Measurements from ENCODE around the gene ABCD1. TPM values are rescaled to one million over a fixed set of nuclear protein-coding genes. Genes with fewer than 3 reads are reported as not detected.
"Not testable (repeated sequence)": the region's sequence is repeated elsewhere in the genome, so short reads cannot be mapped to it uniquely, and the experiment has no call there.

The ABCD1 gene
- polyA plus RNA-seq, 3 donors: 5.6 to 22.5 (median 5.8) TPM

DNA sequence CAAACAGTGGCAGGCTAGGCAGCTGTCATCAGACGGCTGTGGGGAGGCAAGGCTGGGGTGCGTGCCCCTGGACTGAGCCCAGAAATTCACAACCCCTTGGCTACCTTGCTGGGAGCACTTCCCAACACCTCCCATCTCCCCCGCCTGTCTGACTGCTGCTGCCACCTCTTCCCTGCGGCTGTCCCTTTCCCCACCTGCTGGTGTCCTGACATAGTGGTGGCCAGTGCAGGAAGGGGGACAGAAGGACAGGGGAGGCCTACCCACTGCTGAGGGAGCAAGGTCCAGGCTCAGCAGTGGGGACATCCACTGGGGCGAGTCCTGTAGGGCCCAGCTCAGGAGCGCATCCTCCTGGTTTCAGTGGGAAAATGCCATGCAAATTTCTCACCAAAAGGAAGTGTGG lies 3.4 kb downstream of the ABCD1 start:
- Mint-ChIP-seq H3K27me3 (ENCODE audit: low read depth in 3 of 3) (peaks cover 0 to 3% (median 0%) of the 10 kb centered on the region in 3 donors), H3K4me3 (peak overlapping the region; percentile 16 to 60), H3K9me3 (peaks cover 0 to 35% (median 18%) of the 10 kb centered on the region in 7 donors), H3K27ac (peak overlapping the region; percentile 78 to 93 (median 90)), H3K4me1 (peaks cover 50% of the 10 kb centered on the region), H3K36me3 (peaks cover 19 to 24% of the 10 kb centered on the region in 2 donors)
- no peak for DNase-seq
- no peak overlapping the region for H3K9ac ChIP-seq (ENCODE audit: insufficient read depth, low read length, poor library complexity, severe bottlenecking)
- H2AFZ ChIP-seq (ENCODE audit: insufficient read depth, low read depth, low read length, poor library complexity, severe bottlenecking): no peak overlapping the region
- peaks cover 24% of the 10 kb centered on the region for H4K20me1 ChIP-seq (ENCODE audit: insufficient read depth, low read length)
- H3K4me1 ChIP-seq (ENCODE audit: control insufficient read depth in 1 of 2, insufficient read depth in 2 of 2, low read length in 2 of 2): peaks cover 78 to 89% of the 10 kb centered on the region in 2 donors
- H3K79me2 ChIP-seq (ENCODE audit: insufficient read depth, low read length): peaks cover 57% of the 10 kb centered on the region
- no peaks in the 10 kb centered on the region for H3K27me3 ChIP-seq (ENCODE audit: control insufficient read depth in 2 of 2, insufficient read depth in 2 of 2, low read length in 2 of 2)
- H3K4me3 ChIP-seq (replicated peaks in 1 of 3; ENCODE audit: low read depth in 2 of 3, low read length in 3 of 3): peak overlapping the region in 1 of 3 experiments; percentile 80
- intact Hi-C loops (cut with micrococcal nuclease): no loop called here
- H3K4me2 ChIP-seq (replicated peaks; ENCODE audit: extremely low read depth, low read length, poor library complexity, severe bottlenecking): peak overlapping the region; percentile 86
- TF ChIP-seq, protein P1, sequence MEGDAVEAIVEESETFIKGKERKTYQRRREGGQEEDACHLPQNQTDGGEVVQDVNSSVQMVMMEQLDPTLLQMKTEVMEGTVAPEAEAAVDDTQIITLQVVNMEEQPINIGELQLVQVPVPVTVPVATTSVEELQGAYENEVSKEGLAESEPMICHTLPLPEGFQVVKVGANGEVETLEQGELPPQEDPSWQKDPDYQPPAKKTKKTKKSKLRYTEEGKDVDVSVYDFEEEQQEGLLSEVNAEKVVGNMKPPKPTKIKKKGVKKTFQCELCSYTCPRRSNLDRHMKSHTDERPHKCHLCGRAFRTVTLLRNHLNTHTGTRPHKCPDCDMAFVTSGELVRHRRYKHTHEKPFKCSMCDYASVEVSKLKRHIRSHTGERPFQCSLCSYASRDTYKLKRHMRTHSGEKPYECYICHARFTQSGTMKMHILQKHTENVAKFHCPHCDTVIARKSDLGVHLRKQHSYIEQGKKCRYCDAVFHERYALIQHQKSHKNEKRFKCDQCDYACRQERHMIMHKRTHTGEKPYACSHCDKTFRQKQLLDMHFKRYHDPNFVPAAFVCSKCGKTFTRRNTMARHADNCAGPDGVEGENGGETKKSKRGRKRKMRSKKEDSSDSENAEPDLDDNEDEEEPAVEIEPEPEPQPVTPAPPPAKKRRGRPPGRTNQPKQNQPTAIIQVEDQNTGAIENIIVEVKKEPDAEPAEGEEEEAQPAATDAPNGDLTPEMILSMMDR (IDR thresholded peaks at IDR 0.05): no peak
- WGBS (ENCODE audit: insufficient coverage): no CpG with 5 or more reads among the region's 6 CpGs
- peaks cover 0 to 11% of the 10 kb centered on the region in 2 donors for H3K9me3 ChIP-seq (replicated peaks in 1 of 2; ENCODE audit: control insufficient read depth in 1 of 2, insufficient read depth in 1 of 2, low read length in 2 of 2)
- H3K27ac ChIP-seq (ENCODE audit: low read depth in 1 of 2, low read length in 2 of 2): peak overlapping the region; percentile 93 to 100
- H3K36me3 ChIP-seq (replicated peaks in 1 of 2; ENCODE audit: control insufficient read depth in 1 of 2, insufficient read depth in 2 of 2, low read length in 2 of 2): peaks cover 7% of the 10 kb centered on the region in 2 donors

DNA sequence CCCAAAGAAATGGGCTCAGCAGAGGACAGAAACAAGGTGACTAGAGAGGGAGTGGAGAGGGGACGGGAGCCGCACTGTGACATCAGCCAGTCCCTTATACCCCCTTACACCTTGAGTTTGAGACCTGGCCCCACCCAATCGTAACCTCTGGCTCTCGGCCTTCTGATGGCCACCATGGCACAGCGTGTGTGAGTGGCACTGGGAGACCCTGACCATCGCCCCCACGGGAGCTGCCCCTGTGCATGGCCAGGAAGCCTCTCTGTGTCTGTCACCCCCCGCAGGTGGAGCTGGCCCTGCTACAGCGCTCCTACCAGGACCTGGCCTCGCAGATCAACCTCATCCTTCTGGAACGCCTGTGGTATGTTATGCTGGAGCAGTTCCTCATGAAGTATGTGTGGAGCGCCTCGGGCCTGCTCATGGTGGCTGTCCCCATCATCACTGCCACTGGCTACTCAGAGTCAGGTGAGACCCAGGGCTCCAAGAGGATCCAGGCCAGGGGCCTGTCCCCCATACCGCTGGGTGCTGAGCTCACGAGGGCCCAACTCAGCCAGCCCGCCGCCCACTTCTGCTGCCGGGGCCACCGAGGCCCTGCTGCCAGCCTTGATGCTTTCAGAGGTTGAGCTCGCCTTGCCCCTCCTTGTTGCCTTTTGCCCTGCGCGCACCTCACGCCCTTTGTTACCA lies 4.4 kb downstream of the ABCD1 start:
- peaks cover 80 to 86% of the 10 kb centered on the region in 2 donors for H3K4me1 ChIP-seq (ENCODE audit: control insufficient read depth in 1 of 2, insufficient read depth in 2 of 2, low read length in 2 of 2)
- intact Hi-C loops (cut with micrococcal nuclease): no loop called here
- no peak overlapping the region for H3K4me2 ChIP-seq (replicated peaks; ENCODE audit: extremely low read depth, low read length, poor library complexity, severe bottlenecking)
- Mint-ChIP-seq H3K36me3 (peaks cover 22 to 29% of the 10 kb centered on the region in 2 donors), H3K4me3 (no peak overlapping the region), H3K27ac (peak overlapping the region in 3 of 7 donors; percentile 25 to 83 (median 73)), H3K27me3 (ENCODE audit: low read depth in 3 of 3) (peaks cover 0 to 3% (median 0%) of the 10 kb centered on the region in 3 donors), H3K9me3 (peaks cover 0 to 31% (median 18%) of the 10 kb centered on the region in 7 donors), H3K4me1 (peaks cover 47% of the 10 kb centered on the region)
- DNase-seq: no peak
- peaks cover 53% of the 10 kb centered on the region for H3K79me2 ChIP-seq (ENCODE audit: insufficient read depth, low read length)
- H3K9me3 ChIP-seq (replicated peaks in 1 of 2; ENCODE audit: control insufficient read depth in 1 of 2, insufficient read depth in 1 of 2, low read length in 2 of 2): peaks cover 0 to 7% of the 10 kb centered on the region in 2 donors
- H3K27ac ChIP-seq (ENCODE audit: low read depth in 1 of 2, low read length in 2 of 2): peak overlapping the region in 1 of 2 donors; percentile 100
- H3K27me3 ChIP-seq (ENCODE audit: control insufficient read depth in 2 of 2, insufficient read depth in 2 of 2, low read length in 2 of 2): no peaks in the 10 kb centered on the region
- TF ChIP-seq, protein P1 (IDR thresholded peaks at IDR 0.05): no peak
- 97% methylated on average over 10 of the region's 23 CpGs for WGBS (ENCODE audit: insufficient coverage)
- H3K36me3 ChIP-seq (replicated peaks in 1 of 2; ENCODE audit: control insufficient read depth in 1 of 2, insufficient read depth in 2 of 2, low read length in 2 of 2): peaks cover 11 to 12% of the 10 kb centered on the region in 2 donors
- H3K4me3 ChIP-seq (replicated peaks in 1 of 3; ENCODE audit: low read depth in 2 of 3, low read length in 3 of 3): no peak overlapping the region
- H4K20me1 ChIP-seq (ENCODE audit: insufficient read depth, low read length): peaks cover 28% of the 10 kb centered on the region
- no peak overlapping the region for H3K9ac ChIP-seq (ENCODE audit: insufficient read depth, low read length, poor library complexity, severe bottlenecking)
- no peak overlapping the region for H2AFZ ChIP-seq (ENCODE audit: insufficient read depth, low read depth, low read length, poor library complexity, severe bottlenecking)

DNA sequence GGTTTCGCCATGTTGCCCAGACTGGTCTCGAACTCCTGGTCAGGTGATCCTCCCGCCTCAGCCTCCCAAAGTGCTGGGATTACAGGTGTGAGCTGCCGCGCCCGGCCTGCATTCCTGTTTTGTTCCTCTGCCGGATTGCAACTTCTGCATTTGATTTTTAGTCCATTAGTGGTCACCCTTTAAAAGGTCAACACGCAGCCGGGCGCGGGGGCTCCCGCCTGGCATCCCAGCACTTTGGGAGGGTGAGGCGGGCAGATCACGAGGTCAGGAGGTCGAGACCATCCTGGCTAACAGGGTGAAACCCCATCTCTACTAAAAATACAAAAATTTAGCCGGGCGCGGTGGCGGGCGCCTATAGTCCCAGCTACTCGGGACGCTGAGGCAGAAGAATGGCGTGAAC lies 5.5 kb downstream of the ABCD1 start:
- Mint-ChIP-seq H3K27ac (peak overlapping the region in 1 of 7 donors; percentile 16), H3K9me3 (peaks cover 0 to 31% (median 19%) of the 10 kb centered on the region in 7 donors), H3K4me1 (peaks cover 49% of the 10 kb centered on the region), H3K36me3 (peaks cover 29 to 39% of the 10 kb centered on the region in 2 donors)
- H3K9ac ChIP-seq (ENCODE audit: insufficient read depth, low read length, poor library complexity, severe bottlenecking); H3K4me3 Mint-ChIP-seq; H3K27me3 Mint-ChIP-seq (ENCODE audit: low read depth in 3 of 3); DNase-seq; H3K27me3 ChIP-seq (ENCODE audit: control insufficient read depth in 2 of 2, insufficient read depth in 2 of 2, low read length in 2 of 2); H3K4me2 ChIP-seq (replicated peaks; ENCODE audit: extremely low read depth, low read length, poor library complexity, severe bottlenecking); intact Hi-C loops (cut with micrococcal nuclease); H2AFZ ChIP-seq (ENCODE audit: insufficient read depth, low read depth, low read length, poor library complexity, severe bottlenecking); H3K9me3 ChIP-seq (replicated peaks in 1 of 2; ENCODE audit: control insufficient read depth in 1 of 2, insufficient read depth in 1 of 2, low read length in 2 of 2); H3K4me3 ChIP-seq (replicated peaks in 1 of 3; ENCODE audit: low read depth in 2 of 3, low read length in 3 of 3): not testable (repeated sequence)
- Histone ChIP-seq H3K79me2 (ENCODE audit: insufficient read depth, low read length) (peaks cover 48% of the 10 kb centered on the region), H3K4me1 (ENCODE audit: control insufficient read depth in 1 of 2, insufficient read depth in 2 of 2, low read length in 2 of 2) (peaks cover 76 to 82% of the 10 kb centered on the region in 2 donors), H3K27ac (ENCODE audit: low read depth in 1 of 2, low read length in 2 of 2) (peak overlapping the region in 1 of 2 donors; percentile 68), H4K20me1 (ENCODE audit: insufficient read depth, low read length) (peaks cover 26% of the 10 kb centered on the region), H3K36me3 (replicated peaks in 1 of 2; ENCODE audit: control insufficient read depth in 1 of 2, insufficient read depth in 2 of 2, low read length in 2 of 2) (peaks cover 11 to 12% of the 10 kb centered on the region in 2 donors)
- WGBS (ENCODE audit: insufficient coverage): 98% methylated on average over 11 of the region's 23 CpGs

Data from CD14-positive monocyte (primary cell).